ENCODE data around the gene STYXL1.
A peak's percentile ranks its signal among the peaks of the same experiment; 100 is the strongest.

STYXL1 gene

DNA sequence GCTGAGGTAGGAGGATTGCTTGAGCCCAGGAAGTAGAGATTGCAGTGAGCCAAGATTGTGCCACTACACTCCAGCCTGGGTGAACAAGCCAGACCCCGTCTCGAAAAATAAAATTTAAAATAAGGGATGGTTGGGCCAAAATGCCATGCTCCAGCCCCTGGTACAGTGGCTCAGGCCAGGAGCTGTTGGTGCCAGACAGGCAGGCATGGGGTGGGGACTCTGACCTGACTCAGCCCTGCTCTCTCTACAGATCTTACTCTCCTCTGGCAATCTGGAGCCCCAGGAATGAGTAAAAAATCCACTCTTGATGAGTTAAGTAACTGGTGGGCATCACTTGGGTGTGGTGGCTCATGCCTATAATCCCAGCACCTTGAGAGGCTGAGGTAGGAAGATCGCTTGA lies 45.0 kb downstream of the STYXL1 start:
- no peak for TF ChIP-seq ZFX (IDR thresholded peaks at IDR 0.05)
- TF ChIP-seq, protein P1, sequence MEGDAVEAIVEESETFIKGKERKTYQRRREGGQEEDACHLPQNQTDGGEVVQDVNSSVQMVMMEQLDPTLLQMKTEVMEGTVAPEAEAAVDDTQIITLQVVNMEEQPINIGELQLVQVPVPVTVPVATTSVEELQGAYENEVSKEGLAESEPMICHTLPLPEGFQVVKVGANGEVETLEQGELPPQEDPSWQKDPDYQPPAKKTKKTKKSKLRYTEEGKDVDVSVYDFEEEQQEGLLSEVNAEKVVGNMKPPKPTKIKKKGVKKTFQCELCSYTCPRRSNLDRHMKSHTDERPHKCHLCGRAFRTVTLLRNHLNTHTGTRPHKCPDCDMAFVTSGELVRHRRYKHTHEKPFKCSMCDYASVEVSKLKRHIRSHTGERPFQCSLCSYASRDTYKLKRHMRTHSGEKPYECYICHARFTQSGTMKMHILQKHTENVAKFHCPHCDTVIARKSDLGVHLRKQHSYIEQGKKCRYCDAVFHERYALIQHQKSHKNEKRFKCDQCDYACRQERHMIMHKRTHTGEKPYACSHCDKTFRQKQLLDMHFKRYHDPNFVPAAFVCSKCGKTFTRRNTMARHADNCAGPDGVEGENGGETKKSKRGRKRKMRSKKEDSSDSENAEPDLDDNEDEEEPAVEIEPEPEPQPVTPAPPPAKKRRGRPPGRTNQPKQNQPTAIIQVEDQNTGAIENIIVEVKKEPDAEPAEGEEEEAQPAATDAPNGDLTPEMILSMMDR (conservative IDR thresholded peaks at IDR 0.05): no peak
- no peak overlapping the region for H3K27ac ChIP-seq

DNA sequence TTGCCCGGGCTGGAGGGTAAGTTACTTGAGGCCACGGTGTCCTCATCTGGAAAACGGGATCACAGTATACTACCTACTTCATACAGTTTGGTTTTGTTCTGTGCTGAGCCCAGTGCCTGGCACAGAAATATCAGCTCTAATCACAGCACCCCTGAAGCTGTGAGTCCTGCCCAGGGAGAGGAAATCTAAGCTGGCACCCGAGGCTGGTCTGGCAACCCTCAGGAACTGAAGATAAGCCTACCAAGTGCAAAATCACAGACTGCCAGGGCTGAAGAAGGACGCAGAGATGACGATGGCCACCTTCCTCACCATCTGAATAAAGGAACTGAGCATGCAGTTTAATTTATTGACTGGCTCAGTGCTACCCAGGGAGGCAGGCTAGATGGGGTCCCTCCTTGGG lies 45.7 kb downstream of the STYXL1 start:
- H3K27ac ChIP-seq: no peak overlapping the region
- TF ChIP-seq ZFX (IDR thresholded peaks at IDR 0.05): no peak
- TF ChIP-seq, protein P1 (conservative IDR thresholded peaks at IDR 0.05): no peak

DNA sequence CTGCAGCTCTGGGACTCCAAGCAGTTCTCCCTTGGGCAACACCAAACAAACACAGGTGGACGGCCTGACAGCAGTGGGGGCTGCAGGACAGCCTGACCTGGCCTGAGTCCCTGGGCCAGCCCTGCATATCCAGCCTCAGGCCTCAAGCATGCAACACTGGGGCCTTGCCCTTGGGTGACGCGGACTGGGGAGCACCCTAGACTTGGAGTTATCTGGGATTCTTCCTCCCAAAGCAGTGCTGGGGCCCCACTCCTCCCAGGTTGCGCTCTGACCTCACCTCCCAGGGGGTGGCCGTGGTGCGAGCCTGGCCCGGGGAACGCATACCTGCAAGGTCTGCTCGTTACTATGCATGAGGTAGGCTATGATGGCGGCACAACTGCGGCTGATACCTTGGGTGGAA lies 47.2 kb downstream of the STYXL1 start:
- H3K27ac ChIP-seq: no peak overlapping the region
- no peak for TF ChIP-seq ZFX (IDR thresholded peaks at IDR 0.05)
- TF ChIP-seq, protein P1 (conservative IDR thresholded peaks at IDR 0.05): no peak

DNA sequence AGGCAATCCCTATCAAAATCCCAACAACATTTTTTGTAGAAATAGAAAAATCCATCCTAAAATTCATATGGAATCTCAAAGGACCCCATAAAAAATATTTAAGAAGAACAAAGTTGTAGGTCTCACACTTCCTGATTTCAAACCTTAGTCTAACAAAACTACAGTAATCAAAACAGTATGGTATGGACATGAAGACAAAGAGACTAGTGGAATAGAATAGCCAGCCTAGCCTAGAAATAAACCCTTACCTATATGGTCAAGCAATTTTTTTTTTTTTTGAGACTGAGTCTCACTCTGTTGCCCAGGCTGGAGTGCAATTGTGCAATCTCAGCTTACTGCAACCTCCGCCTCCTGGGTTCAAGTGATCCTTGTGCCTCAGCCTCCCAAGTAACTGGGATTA lies 49.8 kb downstream of the STYXL1 start:
- TF ChIP-seq ZFX (IDR thresholded peaks at IDR 0.05): no peak
- TF ChIP-seq, protein P1 (conservative IDR thresholded peaks at IDR 0.05): no peak
- H3K27ac ChIP-seq: no peak overlapping the region

DNA sequence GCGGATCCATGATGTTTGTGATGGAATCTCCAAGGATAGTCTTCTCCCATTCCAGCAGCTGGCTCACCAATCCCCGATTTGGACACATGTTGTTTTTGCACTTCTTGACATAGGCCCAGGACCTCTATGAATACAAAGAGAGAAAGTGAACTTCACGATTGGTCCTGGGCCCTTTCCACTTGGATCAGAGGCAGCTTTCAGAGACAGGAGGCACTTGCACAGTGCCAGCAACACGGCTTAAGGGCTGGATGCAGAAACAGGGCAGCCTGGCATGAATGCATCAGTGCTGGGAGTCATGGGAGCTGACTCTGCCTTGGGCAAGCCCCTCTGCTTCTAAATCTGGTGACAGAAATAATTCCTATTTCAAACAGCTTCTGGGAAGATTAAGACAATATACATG lies 51.3 kb downstream of the STYXL1 start:
- TF ChIP-seq, protein P1 (conservative IDR thresholded peaks at IDR 0.05): no peak
- TF ChIP-seq ZFX (IDR thresholded peaks at IDR 0.05): no peak
- no peak overlapping the region for H3K27ac ChIP-seq

DNA sequence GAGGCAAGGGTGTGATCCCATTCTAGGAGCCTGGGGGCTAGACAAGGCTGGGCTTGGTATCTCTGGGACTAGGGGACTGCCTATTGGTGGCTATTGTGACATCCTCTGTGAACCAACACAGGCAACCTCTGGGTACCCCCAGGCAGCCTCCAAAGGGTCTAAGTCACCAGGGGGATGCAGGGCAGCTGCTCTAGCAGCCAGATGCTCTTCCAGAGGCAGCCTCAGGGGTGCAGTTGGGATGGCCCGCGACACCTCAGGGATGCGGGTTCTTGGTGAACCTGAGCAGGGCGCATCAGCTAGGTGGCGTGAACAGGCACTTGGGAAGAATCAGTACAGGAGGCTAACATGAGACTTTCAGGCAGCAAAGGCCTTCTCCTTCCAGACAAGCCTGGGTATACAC lies 51.8 kb downstream of the STYXL1 start:
- no peak for TF ChIP-seq ZFX (IDR thresholded peaks at IDR 0.05)
- TF ChIP-seq, protein P1 (conservative IDR thresholded peaks at IDR 0.05): no peak

DNA sequence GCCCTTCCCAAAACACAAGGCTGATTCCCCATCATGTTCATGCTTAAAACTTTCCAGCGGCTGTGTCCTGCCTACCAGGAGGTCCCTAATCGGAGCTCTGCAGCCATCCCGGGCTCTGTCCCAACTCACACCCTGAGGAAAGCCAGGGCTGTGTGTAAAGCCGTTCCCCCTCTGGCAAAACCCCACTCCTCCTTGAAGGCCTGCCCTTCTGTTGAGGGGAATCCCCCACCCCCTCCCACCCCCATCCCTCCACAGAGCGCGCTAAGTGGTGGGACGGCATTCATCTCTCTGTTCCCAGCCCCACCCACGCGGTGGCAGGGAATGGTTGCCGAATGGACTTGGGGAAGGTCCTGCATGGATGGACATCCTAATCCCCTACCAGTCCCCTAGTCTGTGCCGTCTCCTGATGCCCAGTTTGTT lies 52.7 kb downstream of the STYXL1 start:
- peak overlapping the region; percentile 88 for H3K27ac ChIP-seq
- TF ChIP-seq, protein P1 (conservative IDR thresholded peaks at IDR 0.05): no peak
- TF ChIP-seq ZFX (IDR thresholded peaks at IDR 0.05): no peak

More for the DNA sequence above, 51.8 kb downstream of the STYXL1 start:
- no peak overlapping the region for H3K27ac ChIP-seq

Data from C4-2B (cell line).